Inferior parietal cortex (tissue), 1 donor: ENCODE results near the gene PIP5K1A.
"Not testable (repeated sequence)": the region's sequence is repeated elsewhere in the genome, so short reads cannot be mapped to it uniquely, and the experiment has no call there.

Source experiments
- DNase-seq: peaks from one replicate; pipeline ENCODE4 v3.0.0-alpha.2; 2016; ENCODE audit errors: extremely low spot score

The PIP5K1A gene, protein sequence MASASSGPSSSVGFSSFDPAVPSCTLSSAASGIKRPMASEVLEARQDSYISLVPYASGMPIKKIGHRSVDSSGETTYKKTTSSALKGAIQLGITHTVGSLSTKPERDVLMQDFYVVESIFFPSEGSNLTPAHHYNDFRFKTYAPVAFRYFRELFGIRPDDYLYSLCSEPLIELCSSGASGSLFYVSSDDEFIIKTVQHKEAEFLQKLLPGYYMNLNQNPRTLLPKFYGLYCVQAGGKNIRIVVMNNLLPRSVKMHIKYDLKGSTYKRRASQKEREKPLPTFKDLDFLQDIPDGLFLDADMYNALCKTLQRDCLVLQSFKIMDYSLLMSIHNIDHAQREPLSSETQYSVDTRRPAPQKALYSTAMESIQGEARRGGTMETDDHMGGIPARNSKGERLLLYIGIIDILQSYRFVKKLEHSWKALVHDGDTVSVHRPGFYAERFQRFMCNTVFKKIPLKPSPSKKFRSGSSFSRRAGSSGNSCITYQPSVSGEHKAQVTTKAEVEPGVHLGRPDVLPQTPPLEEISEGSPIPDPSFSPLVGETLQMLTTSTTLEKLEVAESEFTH

DNA sequence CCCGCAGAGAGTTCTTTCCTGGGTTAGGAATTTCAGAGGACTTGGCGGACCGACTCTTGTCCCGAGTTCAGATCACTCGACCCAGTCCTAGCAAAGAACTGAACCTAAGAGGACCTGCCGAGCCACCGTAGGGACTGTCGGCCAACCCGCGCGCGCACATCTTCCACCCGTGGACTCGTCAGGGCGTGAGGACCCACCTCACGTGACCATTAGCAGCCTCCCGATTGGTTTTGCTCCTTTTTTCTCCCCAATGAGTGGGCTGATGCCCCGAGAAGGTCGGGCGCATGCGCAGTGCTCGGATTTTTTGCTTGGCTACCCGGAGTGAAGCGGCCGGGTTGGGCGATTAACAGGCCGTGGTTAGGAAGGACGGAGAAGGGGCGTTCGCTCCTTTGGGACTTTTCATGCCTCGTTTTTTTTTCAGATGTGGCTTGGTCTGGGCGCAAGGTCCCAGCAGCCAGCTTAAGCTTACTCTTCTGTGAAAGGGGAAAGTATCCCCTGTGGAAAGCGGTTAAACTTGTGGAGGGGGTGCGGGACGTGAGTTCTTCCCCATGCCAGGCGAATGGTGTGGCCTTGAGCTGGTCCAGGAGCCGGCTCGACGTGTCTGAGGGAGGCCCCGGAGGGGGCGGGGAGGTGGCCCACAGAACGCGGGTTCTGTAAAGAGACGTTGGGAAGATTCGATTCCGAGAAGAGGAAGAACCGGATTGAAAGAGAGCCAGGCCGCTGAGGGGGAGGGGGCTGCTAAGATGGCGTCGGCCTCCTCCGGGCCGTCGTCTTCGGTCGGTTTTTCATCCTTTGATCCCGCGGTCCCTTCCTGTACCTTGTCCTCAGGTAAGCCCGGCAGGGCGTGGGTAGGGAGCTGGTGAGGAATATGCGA is at the start of gene PIP5K1A:
Gene PIP5K1A, plus strand, starts transcription at position 299 of the 874 bp plus-strand sequence. Its CDS starts 445 bp downstream, at position 744.
- DNase-seq, result peak; percentile 100

DNA sequence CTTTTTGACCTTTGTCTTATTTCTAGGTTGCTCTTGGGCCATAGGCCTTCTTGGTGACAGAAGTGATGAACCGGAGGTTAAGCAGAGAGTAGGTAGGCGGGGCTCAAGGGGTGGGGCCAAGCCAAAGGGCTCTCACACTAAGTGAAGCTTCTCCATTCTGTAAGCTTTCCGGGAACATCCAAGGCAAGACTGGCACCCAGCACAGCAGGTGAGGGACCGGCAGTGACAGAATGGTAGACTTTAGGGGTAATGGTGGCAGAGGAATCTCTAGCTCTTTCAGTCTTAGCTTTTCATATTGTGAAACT is 41.9 kb upstream of the PIP5K1A start, which contains the start of gene TNFAIP8L2:
Gene TNFAIP8L2, plus strand, starts transcription at position 135 of the 305 bp plus-strand sequence. CDS start 2,049 bp downstream, outside the sequence.
- DNase-seq, result no peak

DNA sequence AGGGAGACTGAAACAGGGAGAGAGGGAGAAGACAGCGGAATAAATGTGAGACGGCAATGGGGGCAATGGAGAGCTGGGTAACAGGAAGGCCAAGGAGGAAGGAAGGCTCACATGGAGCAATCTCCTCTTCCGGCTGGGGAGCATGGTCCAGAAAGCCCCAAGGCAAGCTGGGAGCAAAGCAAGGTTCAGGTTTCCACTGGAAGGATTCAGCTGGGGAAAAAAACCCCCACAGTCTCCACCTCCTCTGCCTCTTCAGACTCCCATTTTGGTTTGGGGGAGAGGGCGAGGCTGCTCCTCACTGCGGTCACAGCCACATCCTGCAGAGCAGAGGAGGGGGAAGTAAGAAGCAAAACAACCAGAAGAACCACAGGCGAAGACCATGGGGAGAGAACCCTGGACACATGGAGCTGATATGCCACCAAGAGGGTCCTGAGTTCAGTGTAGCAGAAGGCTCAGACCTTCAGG is 41.3 kb upstream of the PIP5K1A start:
- DNase-seq, result no peak

DNA sequence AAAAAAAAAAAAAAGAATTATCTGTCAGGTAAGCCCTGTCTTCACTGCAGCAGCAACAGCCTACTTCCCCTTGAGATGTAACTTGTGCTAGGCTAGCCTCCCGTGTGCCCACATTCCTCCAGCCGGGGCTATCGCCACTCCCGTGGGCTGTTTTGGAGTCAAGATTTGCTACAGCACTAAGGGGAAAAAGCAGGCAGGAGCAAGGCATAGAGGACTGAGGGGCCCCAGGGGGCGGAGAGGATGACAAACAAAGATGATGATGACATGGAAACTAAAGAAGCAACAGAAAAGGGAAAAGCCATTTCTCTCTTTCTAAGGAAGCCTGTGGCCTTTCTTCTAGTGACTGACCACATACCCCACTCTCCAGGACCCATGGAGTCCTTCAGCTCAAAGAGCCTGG is 40.0 kb upstream of the PIP5K1A start:
- no peak for DNase-seq

DNA sequence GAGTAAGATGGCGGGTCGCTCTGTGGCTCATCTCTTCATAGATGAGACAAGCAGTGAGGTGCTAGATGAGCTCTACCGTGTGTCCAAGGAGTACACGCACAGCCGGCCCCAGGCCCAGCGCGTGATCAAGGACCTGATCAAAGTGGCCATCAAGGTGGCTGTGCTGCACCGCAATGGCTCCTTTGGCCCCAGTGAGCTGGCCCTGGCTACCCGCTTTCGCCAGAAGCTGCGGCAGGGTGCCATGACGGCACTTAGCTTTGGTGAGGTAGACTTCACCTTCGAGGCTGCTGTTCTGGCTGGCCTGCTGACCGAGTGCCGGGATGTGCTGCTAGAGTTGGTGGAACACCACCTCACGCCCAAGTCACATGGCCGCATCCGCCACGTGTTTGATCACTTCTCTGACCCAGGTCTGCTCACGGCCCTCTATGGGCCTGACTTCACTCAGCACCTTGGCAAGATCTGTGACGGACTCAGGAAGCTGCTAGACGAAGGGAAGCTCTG is 39.6 kb upstream of the PIP5K1A start:
- DNase-seq, result no peak

DNA sequence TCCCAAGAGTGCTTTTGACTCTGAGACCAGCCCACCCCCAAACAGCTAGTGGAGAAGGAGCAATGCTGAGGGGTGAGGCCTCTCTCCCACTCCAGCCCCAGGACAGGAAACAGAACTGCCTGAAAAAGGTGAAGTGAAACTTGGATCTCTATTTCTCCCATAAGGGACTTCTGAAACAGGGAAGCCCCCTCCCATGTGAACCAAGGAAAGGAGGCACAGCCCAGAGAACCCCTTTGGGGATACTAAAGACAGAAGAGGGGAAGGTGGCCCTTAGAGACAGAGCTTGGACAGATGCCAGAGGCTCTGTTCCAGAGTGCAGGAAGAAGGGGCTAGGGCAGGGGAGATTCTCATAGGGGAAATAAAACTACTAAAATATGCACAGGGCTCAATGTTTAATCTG is 39.0 kb upstream of the PIP5K1A start:
- DNase-seq, result no peak

DNA sequence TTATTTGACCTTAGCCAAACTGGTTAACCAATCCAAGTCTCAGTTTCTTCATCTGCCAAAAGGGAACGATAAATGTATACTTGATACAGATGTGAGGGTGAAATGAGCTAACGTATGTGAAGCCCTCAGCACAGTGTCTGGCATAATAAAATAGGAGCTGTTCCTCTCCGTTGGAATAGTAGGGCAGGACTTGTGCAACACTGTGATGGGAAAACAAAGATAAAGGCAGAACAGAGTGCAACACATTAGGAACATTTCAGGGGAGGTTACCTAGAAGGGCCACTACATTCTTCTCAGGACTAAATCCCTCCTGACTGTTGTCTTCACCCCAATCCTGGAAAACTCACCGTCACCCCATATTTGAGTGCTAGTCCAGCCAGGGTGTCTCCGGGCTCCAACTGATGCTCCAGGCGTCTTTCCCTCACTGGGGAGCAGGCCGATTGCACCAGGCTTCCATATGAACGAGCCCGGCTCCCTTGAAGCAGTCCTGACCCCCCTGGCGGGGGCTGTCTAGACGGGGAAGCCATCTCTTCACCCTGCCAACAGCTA is 33.5 kb upstream of the PIP5K1A start:
- no peak for DNase-seq

DNA sequence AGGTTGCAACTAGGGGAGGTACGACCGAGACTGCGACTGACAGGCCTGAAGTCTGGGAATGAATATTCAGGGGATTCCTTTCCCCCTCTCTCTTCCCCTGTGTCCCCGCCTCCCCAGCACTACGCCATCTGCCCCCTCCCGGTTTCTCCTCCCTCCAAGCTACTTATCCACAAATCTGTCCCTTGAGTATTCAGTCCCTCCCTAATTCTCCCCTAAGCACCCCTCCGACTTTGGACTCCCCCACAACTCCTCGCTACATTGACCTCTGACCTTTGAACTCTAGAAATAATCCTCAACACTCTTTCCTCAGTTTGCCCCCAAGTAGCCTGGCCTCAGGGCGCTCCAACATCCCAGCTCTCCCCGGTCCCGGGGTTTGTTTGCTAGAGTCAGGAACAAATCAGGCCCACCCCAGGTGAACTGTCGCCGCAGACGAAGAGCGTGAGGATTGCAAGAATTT is 33.0 kb upstream of the PIP5K1A start:
- peak; percentile 42 for DNase-seq

DNA sequence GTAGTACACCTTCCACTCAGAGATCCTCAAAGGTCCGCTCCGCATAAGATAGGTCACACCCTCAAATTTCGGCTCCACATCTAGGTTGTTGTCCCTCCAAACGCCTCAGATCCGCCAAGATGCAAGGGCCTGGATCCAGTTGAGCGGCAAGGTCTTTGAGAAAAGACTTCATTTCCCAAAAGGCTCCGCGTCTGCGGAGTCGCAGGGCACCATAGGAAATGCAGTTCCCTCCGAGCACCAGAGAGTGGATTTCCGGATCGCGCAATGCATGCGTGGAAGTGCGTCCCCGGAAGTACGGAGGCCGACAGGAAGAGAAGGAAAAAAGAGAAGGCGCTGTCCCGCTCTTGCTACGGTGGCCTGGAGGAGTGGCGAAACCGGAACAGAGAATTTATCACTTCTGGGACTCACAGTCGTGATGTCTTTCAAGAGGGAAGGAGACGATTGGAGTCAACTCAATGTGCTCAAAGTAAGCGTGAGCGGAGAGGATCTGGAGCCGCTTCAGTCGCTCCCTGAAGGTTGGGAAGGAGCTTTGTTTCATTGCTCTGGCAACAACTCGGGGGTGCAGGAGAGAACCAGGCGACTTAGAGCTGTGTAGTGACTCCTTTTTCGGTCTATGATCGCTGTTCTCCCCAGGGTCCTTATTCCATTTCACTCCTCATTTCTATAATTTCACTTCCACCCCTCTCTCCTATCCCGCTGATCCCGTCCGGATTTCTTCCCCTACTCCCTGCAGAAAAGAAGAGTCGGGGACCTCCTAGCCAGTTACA is 32.4 kb upstream of the PIP5K1A start, which contains the start of the genes LYSMD1 and SCNM1:
Gene LYSMD1, minus strand, starts transcription at position 165 of the 767 bp plus-strand sequence. CDS start 644 bp downstream, outside the sequence.
Gene SCNM1, plus strand, starts transcription at position 407 of the 767 bp plus-strand sequence. Its CDS starts 9 bp downstream, at position 416.
- peak; percentile 100 for DNase-seq

DNA sequence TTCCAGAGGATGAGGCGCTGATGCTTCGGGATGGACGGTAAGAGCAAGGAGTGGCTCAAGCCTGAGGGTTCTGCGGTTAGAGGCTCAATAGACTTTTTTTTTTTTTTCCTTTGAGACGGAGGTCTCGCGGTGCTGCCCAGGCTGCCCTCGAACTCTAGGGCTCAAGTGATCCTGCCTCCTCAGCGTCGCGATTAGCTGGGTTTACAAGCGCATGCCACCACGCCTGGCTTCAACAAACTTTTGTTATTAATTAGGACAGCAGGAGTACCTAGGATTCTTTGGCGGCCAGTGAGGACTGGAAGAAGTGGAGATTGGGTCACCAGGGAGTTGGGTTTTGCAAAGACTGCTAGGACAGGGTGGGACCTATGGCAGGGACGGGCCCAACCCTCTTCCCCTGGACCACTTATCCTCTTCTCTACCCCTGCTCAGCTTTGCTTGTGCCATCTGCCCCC is 31.8 kb upstream of the PIP5K1A start:
- no peak for DNase-seq

DNA sequence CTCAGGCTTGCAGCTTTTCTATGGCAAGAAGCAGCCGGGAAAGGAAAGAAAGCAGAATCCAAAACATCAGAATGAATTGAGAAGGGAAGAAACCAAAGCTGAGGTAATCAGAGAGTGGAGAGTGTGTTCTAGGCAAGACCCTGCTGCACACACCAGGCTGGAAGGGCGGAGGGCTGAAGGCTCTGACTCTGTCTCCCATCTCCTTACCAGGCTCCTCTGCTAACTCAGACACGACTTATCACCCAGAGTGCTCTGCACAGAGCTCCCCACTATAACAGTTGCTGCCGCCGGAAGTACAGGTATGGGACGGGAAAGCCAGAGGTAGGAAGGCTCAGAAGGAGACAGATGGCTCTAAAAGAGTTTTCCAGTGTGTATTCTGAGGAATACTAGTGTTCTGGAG is 31.2 kb upstream of the PIP5K1A start:
- DNase-seq, result no peak

DNA sequence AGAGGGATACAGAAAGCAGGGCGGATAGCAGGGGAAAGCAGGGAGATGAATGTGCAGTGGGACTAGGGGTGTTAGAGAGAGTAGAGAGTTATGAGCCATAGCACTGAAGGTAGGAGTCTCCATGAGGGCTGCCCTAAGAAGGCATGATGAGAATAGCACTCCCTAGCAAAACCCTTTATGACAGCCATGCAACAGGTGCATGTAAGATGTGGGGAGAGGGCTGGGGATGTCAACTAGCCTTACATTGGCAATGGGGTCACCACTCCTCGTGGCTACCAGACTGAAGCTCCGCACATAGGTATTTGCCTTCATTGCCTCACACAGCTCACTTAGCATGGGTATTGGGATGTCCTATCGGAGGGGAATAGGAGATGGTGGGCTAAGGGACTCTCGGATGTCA is 27.2 kb upstream of the PIP5K1A start:
- DNase-seq, result no peak

DNA sequence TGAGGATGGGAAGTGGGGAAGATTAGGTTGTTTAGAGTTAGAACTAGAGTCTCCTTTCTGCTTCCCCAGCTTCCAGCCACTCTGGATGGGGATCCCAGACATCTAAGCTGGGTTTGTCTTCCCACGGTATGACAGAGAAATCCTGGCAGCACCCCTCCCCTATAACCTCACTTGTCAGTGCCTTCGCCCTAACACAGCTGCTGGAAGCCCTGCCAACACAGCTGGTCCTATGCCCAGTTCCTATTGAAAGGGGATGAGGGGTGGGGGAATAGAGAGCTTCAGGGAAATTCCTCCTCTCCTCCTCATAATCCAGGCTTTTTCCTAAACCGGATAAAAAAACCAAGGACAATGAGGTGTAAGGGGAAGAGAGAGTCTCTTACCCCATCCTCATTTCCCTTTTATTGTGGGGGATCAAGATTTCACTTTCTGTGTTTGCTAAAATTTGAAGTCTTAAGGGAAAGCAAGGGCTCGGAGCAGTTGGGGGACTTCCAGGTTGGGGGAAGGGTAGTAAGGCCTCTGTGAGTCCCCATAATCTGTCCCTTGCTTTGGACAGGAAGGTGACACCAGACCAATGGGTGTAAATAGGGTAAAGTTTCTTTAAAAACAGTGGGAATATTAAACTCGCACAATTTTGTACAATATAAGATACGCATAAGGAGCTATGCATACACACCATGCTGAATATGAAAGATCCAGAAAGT is 23.2 kb upstream of the PIP5K1A start:
- peak; percentile 67 for DNase-seq

DNA sequence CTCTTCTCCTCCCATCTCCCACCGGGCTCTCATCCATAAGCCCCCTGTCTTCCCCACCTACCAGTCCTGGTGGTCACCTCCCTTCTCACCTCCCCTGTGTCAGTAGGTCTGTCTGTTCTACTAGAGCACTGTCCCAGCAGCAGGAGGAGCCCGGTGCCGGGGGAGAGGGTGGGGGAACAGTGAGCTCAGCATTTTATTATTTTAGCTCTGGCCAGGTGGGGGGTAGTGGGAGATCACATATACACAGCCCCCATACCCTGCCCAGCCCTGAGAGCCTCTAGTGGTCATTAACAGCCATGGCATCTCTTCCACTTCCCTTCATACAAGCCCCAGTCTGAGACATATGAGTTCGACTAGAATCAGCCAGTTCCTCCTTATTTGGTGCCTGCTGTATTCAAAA is 22.5 kb upstream of the PIP5K1A start, which contains the start of gene TMOD4:
Gene TMOD4, minus strand, starts transcription at position 119 of the 400 bp plus-strand sequence. CDS start 1,106 bp downstream, outside the sequence.
- no peak for DNase-seq

DNA sequence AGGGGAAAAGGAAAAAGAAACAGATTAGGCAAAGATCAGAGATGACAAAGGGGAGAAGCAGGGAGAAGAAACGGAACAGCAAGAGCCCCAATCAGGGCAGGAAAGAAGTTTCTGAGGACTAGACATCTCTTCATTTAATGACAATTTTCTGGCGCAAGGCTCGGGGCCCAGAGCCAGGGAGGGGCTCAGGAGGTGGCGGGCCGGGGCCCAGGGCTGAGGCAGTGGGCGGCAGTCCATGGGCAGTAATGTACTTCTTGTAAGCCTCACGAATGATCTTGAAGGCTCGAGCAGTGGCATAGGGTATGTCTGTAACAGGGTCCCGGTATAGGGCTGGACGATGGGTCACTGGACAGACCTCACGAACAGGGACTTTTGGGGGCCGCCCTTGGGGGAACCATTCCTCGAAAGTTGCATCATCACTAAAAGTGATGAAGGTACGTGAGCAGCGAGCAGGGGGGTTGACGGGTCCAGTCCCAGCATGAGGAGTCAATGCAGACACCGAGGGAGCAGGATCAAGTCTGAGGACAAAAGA is 21.8 kb upstream of the PIP5K1A start:
- no peak for DNase-seq

DNA sequence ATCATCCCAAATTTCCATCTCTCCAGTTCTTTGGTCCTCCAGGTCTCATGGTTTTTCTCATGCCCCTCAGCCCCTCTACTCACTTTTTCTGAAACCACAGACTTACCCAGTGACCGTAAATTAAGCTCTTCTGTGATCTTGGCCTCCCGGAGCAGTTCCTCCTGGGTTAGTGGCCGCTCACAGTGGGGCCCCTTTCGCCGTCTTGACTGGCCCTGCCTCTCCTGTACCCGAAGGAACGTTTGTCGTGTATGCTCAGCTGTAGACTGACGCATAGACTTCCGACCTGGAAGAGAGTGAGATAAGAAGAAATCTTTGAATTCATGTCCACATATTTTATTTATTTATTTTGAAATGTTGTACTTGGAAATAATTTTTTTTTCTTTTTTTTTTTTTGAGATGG is 14.1 kb upstream of the PIP5K1A start:
- DNase-seq, result no peak

DNA sequence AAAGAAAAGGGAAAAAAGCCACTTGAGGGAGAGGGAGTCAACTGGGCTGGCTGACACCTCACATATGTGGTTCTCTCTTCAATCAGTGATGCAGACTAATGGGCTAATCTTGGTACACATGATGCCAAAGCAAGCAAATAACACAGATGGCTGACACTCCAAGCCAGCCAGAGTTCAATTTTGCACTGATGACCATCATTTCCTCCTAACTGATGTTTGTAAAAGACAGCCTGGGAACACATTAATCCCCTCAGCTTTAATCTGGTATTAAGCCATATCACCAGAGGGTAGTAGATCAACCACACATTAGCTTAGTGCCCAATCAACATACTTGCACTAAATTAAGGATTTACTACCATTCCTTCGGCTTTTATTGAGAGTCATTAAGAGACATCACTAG is 11.1 kb upstream of the PIP5K1A start:
- DNase-seq, result no peak

DNA sequence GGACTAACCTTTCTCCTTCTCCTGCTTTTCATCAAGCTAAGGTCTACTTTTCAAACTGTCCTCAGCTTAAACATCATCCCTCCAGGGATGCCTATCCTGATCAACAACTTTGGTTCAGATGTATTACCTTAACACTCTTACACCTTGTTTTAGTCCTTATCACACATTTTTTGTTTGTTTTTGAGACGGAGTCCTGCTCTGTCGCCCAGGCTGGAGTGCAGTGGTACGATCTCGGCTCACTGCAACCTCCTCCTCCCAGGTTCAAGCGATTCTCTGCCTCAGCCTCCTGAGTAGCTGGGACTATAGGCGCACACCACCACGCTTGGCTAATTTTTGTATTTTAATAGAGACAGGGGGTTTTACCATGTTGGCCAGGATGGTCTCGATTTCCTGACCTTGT is 9.7 kb upstream of the PIP5K1A start:
- DNase-seq, result not testable (repeated sequence)

DNA sequence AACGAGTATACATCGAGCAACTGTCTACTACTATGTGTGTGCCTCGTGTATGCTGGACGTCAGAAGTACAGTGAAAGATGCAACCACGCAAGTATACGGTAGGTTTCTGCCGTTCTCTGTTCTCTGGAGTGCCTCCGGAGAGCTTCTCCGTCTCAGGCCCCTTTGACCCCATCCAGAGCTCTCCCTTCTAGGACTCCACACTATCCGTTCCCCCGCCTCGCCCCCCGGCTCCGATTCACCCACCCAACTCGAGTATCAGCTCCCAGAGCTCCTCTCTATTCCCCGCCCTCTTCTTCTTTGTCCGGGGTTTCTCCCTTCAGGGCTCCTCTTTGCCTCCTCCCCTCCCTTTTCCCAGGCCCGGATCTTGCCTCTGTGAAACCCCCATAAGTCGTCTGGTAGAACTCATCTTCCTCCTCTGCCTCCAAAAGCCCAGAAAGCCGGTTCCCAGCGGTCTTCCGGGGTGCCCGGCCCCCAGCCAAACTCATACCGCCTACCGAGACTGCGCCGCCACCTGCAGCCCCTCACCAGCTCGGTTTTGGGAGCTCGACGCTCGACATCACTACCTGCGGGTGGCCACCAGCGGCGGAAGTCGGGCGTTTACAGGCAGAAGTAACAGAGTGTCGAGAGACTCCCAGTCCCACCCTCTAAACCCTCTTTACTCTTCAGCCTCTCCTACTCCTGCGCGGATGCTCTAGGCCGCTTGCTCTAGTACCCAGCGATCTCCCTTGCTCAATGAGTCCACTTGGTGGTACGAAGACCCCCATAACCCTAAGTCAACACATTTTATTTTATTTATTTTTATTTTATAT is 8.5 kb upstream of the PIP5K1A start, which contains the start of gene VPS72:
Gene VPS72, minus strand, starts transcription at position 561 of the 809 bp plus-strand sequence. Its CDS starts 76 bp downstream, at position 485.
- peak; percentile 89 for DNase-seq
